AG09319 (cell line): ENCODE data around the gene SMG5.

Experiments used
- DNase-seq: peaks from one replicate; pipeline ENCODE4 v3.0.0-alpha.2; 2010; ENCODE audit warnings: low read depth; ENCODE audit errors: extremely low read depth
- CTCF ChIP-seq: IDR thresholded peaks from 2 replicates; pipeline ENCODE4 v1.5.1; 2011; ENCODE audit warnings: low read depth, mild to moderate bottlenecking, inconsistent platforms, low read length, moderate library complexity

The SMG5 gene

GRCh38 chr1:156249593-156249992 is 33.0 kb downstream of the SMG5 start:
- no peak for DNase-seq
- TF ChIP-seq CTCF, result no peak

- DNase-seq, result no peak
- no peak for TF ChIP-seq CTCF
Observed at GRCh38 chr1:156248323-156248683, 34.3 kb downstream of the SMG5 start.

- no peak for DNase-seq
Observed at GRCh38 chr1:156247460-156248322, 34.9 kb downstream of the SMG5 start, which contains the start of gene PAQR6. Gene PAQR6 (minus strand): TSS chr1:156248056. CDS start chr1:156246731, 1,325 bp downstream.

GRCh38 chr1:156246781-156247459 is 35.7 kb downstream of the SMG5 start:
- no peak for TF ChIP-seq CTCF
- no peak for DNase-seq

More at GRCh38 chr1:156247460-156248322, 34.9 kb downstream of the SMG5 start, which contains the start of gene PAQR6:
- no peak for TF ChIP-seq CTCF

- no peak for TF ChIP-seq CTCF
- DNase-seq, result no peak
Observed at GRCh38 chr1:156246241-156246780, 36.3 kb downstream of the SMG5 start.

- no peak for DNase-seq
- no peak for TF ChIP-seq CTCF
Observed at GRCh38 chr1:156245451-156246232, 37.0 kb downstream of the SMG5 start.
